GM23248 (cell line): ENCODE results near the gene GAREM1.

ENCODE experiments used
- EZH2 ChIP-seq: fragments of 200-600 bp; sonication (generic); IDR thresholded peaks from 2 replicates; pipeline ENCODE4 v1.6.1; 2018; ENCODE audit warnings: antibody characterized with exemption, mild to moderate bottlenecking; ENCODE audit not compliant: insufficient read depth, poor library complexity, severe bottlenecking
- EZH2phosphoT487 ChIP-seq: fragments of 200-600 bp; sonication (generic); IDR thresholded peaks from 2 replicates; pipeline ENCODE4 v1.6.1; 2018; ENCODE audit warnings: antibody characterized with exemption, moderate library complexity, mild to moderate bottlenecking, low read depth; ENCODE audit not compliant: insufficient read depth

- TF ChIP-seq EZH2 (no peak), EZH2phosphoT487 (no peak)
These were observed 112.6 kb downstream of the GAREM1 start for GRCh38 chr18:32358075-32358474.
